Neutrophil (primary cell): ENCODE results near the gene SS18L1.

Experiments
- H3K27ac ChIP-seq: fragments of 200-600 bp; sonication (generic); 2 replicates; pipeline ENCODE4 v1.5.1; 2016; ENCODE audit warnings: mild to moderate bottlenecking, moderate library complexity
- H3K27me3 ChIP-seq: fragments of 200-600 bp; sonication (generic); 2 replicates; pipeline ENCODE4 v1.6.0; 2016; ENCODE audit warnings: mild to moderate bottlenecking
- H3K36me3 ChIP-seq: fragments of 200-600 bp; sonication (generic); 2 replicates; pipeline ENCODE4 v1.5.1; 2017
- H3K4me1 ChIP-seq, 2 experiments: fragments of 200-600 bp in 1 of 2; sonication (generic) in 1 of 2; 1 replicate in 1 of 2; 2 replicates in 1 of 2; pipeline versions ENCODE4 v1.5.1 to v1.6.1; 2013 to 2016; ENCODE audit warnings: low read depth in 1 of 2, low read length in 1 of 2, mild to moderate bottlenecking in 1 of 2, moderate library complexity in 1 of 2; ENCODE audit not compliant: control insufficient read depth in 1 of 2, insufficient read depth in 1 of 2
- H3K4me3 ChIP-seq, 2 experiments: fragments of 200-600 bp in 1 of 2; sonication (generic) in 1 of 2; 1 replicate in 1 of 2; 2 replicates in 1 of 2; pipeline ENCODE4 v1.5.1; 2013 to 2016; ENCODE audit warnings: low read depth in 1 of 2, low read length in 1 of 2, mild to moderate bottlenecking in 1 of 2, moderate library complexity in 1 of 2
- H3K9me3 ChIP-seq: fragments of 200-600 bp; sonication (generic); 2 replicates; pipeline ENCODE4 v1.5.1; 2016
- CTCF ChIP-seq: fragments of 200-600 bp; sonication (generic); IDR thresholded peaks from 2 replicates; pipeline ENCODE4 v1.5.1; 2016; ENCODE audit warnings: antibody characterized with exemption

SS18L1 gene

GRCh38 chr20:62223571-62223970 lies 80.0 kb downstream of the SS18L1 start:
- H3K36me3 ChIP-seq = no peaks in the 10 kb centered on the region
- H3K9me3 ChIP-seq = no peaks in the 10 kb centered on the region
- peaks cover 99% of the 10 kb centered on the region for H3K27me3 ChIP-seq
- no peak overlapping the region for H3K4me3 ChIP-seq
- no peak overlapping the region for H3K27ac ChIP-seq
- TF ChIP-seq CTCF = no peak
- H3K4me1 ChIP-seq = peaks cover 4 to 13% of the 10 kb centered on the region in 2 experiments

- Histone ChIP-seq H3K27ac (no peak overlapping the region), H3K4me1 (peaks cover 3 to 8% of the 10 kb centered on the region in 2 experiments), H3K27me3 (peaks cover 95% of the 10 kb centered on the region), H3K4me3 (no peak overlapping the region), H3K36me3 (no peaks in the 10 kb centered on the region), H3K9me3 (no peaks in the 10 kb centered on the region)
- TF ChIP-seq CTCF = no peak
These were observed 80.7 kb downstream of the SS18L1 start for GRCh38 chr20:62224113-62224855.

GRCh38 chr20:62225026-62225425 lies 81.5 kb downstream of the SS18L1 start:
- Histone ChIP-seq H3K9me3 (no peaks in the 10 kb centered on the region), H3K27me3 (peaks cover 88% of the 10 kb centered on the region), H3K4me3 (no peak overlapping the region), H3K27ac (no peak overlapping the region), H3K36me3 (no peaks in the 10 kb centered on the region), H3K4me1 (peaks cover 0 to 5% of the 10 kb centered on the region in 2 experiments)
- no peak for TF ChIP-seq CTCF

- Histone ChIP-seq H3K9me3 (no peaks in the 10 kb centered on the region), H3K27me3 (peaks cover 79% of the 10 kb centered on the region), H3K27ac (no peak overlapping the region), H3K36me3 (no peaks in the 10 kb centered on the region), H3K4me3 (no peak overlapping the region), H3K4me1 (no peaks in the 10 kb centered on the region)
- TF ChIP-seq CTCF = no peak
These were observed 82.5 kb downstream of the SS18L1 start for GRCh38 chr20:62225820-62226635.

- TF ChIP-seq CTCF = no peak
- H3K9me3 ChIP-seq = no peaks in the 10 kb centered on the region
- H3K4me3 ChIP-seq = no peak overlapping the region
- peaks cover 69% of the 10 kb centered on the region for H3K27me3 ChIP-seq
- no peak overlapping the region for H3K27ac ChIP-seq
- H3K4me1 ChIP-seq = no peaks in the 10 kb centered on the region
- no peaks in the 10 kb centered on the region for H3K36me3 ChIP-seq
These were observed 83.4 kb downstream of the SS18L1 start for GRCh38 chr20:62226707-62227590.
